Neural cell (in vitro differentiated cells): ENCODE measurements around the gene COL4A5.

ENCODE experiments used
- CTCF ChIP-seq: fragments of 450-650 bp; IDR thresholded peaks from 2 replicates; pipeline ENCODE4 v1.5.1; 2014; ENCODE audit warnings: antibody characterized with exemption, mild to moderate bottlenecking, moderate library complexity; ENCODE audit not compliant: poor library complexity, severe bottlenecking
- EP300 ChIP-seq: fragments of 450-650 bp; conservative IDR thresholded peaks from 2 replicates; pipeline ENCODE4 v1.6.1; 2014; ENCODE audit warnings: antibody characterized with exemption, mild to moderate bottlenecking, moderate library complexity; ENCODE audit not compliant: poor library complexity, severe bottlenecking
- EZH2 ChIP-seq: fragments of 200-600, 300-800 bp; shearing (Covaris generic), sonication (generic); IDR thresholded peaks from 2 replicates; pipeline ENCODE4 v1.6.1; 2014; ENCODE audit warnings: antibody characterized with exemption, low read length, borderline replicate concordance, mild to moderate bottlenecking; ENCODE audit not compliant: insufficient read depth, poor library complexity, severe bottlenecking
- MXI1 ChIP-seq: fragments of 450-650 bp; conservative IDR thresholded peaks from 2 replicates; pipeline ENCODE4 v1.6.1; 2014; ENCODE audit warnings: antibody characterized with exemption, mild to moderate bottlenecking; ENCODE audit not compliant: poor library complexity, severe bottlenecking
- REST ChIP-seq: IDR thresholded peaks from 2 replicates; pipeline ENCODE4 v1.6.1; 2012; ENCODE audit warnings: borderline replicate concordance
- SMC3 ChIP-seq: fragments of 450-650 bp; conservative IDR thresholded peaks from 2 replicates; pipeline ENCODE4 v1.6.1; 2014; ENCODE audit warnings: antibody characterized with exemption, mild to moderate bottlenecking, moderate library complexity; ENCODE audit not compliant: poor library complexity
- TAF1 ChIP-seq: IDR thresholded peaks from 2 replicates; pipeline ENCODE4 v1.6.1; 2012; ENCODE audit warnings: low read depth

GRCh38 chrX:108397627-108398391 is 41.8 kb upstream of the COL4A5 start:
- TF ChIP-seq CTCF (no peak), EP300 (no peak), EZH2 (no peak), SMC3 (no peak), MXI1 (no peak), REST (no peak), TAF1 (no peak)
